Gastroesophageal sphincter (tissue), 3 donors: ENCODE results near the gene TOX2.

Experiments
- EP300 ChIP-seq: sonication (generic); formaldehyde crosslinking; IDR thresholded peaks from one replicate; pipeline ENCODE4 v1.6.1; 2017; ENCODE audit warnings: antibody characterized with exemption, mild to moderate bottlenecking
- POLR2A ChIP-seq, 2 donors: fragments of 450-650 bp; IDR thresholded peaks; one replicate each; pipeline ENCODE4 v1.6.1; 2017; ENCODE audit warnings: antibody characterized with exemption in 2 of 2, mild to moderate bottlenecking in 2 of 2, moderate library complexity in 1 of 2
- TF ChIP-seq, protein P1 (sequence below), 4 experiments: fragments of 200-600 bp in 2 of 4; fragments of 450-650 bp in 2 of 4; sonication (generic) in 1 of 4; IDR thresholded peaks; one replicate each; pipeline ENCODE4 v1.5.1; 2017 to 2019; ENCODE audit warnings: antibody characterized with exemption in 4 of 4, mild to moderate bottlenecking in 2 of 4, moderate library complexity in 2 of 4

DNA sequence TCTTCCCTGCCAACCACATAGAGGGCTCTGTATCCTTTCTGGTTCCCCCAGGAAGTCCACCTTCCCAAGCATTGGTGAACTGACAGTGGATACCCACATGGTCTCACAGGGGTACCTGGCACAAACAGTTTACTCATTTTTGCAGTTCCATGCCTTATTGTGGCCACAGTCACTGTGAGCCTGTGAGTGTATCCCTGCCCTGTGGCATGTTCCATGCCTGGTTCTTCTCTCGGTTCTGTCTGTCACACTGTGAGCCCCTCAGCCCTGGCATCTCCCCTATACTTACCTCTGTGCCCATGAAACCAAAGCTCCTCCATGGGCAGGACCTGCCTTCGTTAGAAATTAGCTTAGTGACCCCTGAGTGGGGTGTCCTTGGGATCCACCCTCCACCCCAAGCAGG is 107.8 kb downstream of the TOX2 start:
- TF ChIP-seq EP300 (no peak), POLR2A (IDR thresholded peaks at IDR 0.05) (no peak)
- TF ChIP-seq, protein P1, sequence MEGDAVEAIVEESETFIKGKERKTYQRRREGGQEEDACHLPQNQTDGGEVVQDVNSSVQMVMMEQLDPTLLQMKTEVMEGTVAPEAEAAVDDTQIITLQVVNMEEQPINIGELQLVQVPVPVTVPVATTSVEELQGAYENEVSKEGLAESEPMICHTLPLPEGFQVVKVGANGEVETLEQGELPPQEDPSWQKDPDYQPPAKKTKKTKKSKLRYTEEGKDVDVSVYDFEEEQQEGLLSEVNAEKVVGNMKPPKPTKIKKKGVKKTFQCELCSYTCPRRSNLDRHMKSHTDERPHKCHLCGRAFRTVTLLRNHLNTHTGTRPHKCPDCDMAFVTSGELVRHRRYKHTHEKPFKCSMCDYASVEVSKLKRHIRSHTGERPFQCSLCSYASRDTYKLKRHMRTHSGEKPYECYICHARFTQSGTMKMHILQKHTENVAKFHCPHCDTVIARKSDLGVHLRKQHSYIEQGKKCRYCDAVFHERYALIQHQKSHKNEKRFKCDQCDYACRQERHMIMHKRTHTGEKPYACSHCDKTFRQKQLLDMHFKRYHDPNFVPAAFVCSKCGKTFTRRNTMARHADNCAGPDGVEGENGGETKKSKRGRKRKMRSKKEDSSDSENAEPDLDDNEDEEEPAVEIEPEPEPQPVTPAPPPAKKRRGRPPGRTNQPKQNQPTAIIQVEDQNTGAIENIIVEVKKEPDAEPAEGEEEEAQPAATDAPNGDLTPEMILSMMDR (IDR thresholded peaks at IDR 0.05): no peak
